Measurements from ENCODE around the gene LCN12.

GRCh38 chr9:136941231-136942111 is 10.6 kb upstream of the LCN12 start:
- TF ChIP-seq POLR2A (IDR thresholded peaks at IDR 0.05; ENCODE audit: extremely low read depth, insufficient read length) (no peak), MYC (IDR thresholded peaks at IDR 0.05; ENCODE audit: low read depth, low read length) (no peak)
- TF ChIP-seq, protein P1, sequence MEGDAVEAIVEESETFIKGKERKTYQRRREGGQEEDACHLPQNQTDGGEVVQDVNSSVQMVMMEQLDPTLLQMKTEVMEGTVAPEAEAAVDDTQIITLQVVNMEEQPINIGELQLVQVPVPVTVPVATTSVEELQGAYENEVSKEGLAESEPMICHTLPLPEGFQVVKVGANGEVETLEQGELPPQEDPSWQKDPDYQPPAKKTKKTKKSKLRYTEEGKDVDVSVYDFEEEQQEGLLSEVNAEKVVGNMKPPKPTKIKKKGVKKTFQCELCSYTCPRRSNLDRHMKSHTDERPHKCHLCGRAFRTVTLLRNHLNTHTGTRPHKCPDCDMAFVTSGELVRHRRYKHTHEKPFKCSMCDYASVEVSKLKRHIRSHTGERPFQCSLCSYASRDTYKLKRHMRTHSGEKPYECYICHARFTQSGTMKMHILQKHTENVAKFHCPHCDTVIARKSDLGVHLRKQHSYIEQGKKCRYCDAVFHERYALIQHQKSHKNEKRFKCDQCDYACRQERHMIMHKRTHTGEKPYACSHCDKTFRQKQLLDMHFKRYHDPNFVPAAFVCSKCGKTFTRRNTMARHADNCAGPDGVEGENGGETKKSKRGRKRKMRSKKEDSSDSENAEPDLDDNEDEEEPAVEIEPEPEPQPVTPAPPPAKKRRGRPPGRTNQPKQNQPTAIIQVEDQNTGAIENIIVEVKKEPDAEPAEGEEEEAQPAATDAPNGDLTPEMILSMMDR (IDR thresholded peaks at IDR 0.05; ENCODE audit: low read depth, low read length), result no peak

Measured in NB4 (cell line).